Ascending aorta (tissue), 2 donors: ENCODE data around the gene TBK1. TPM values are rescaled to one million over a fixed set of nuclear protein-coding genes. Genes with fewer than 3 reads are reported as not detected.

Source experiments
- DNase-seq, 2 donors: peaks; one replicate each; pipeline ENCODE4 v3.0.0-alpha.2; 2019; ENCODE audit warnings: low spot score in 2 of 2
- H3K27ac ChIP-seq, 2 donors: fragments of 200-600 bp; sonication (generic); one replicate each; pipeline ENCODE4 v1.5.1; 2016 to 2017; ENCODE audit warnings: mild to moderate bottlenecking in 1 of 2
- H3K27me3 ChIP-seq: fragments of 200-600 bp; sonication (generic); one replicate; pipeline ENCODE4 v1.5.1; 2017
- H3K36me3 ChIP-seq, 2 donors: fragments of 200-600 bp; sonication (generic); one replicate each; pipeline ENCODE4 v1.5.1; 2016
- H3K4me1 ChIP-seq, 2 donors: fragments of 200-600 bp; sonication (generic); one replicate each; pipeline ENCODE4 v1.5.1; 2016 to 2017; ENCODE audit warnings: mild to moderate bottlenecking in 1 of 2
- H3K4me3 ChIP-seq, 2 donors: fragments of 200-600 bp; sonication (generic); one replicate each; pipeline ENCODE4 v1.5.1; 2016 to 2017; ENCODE audit warnings: mild to moderate bottlenecking in 1 of 2
- H3K9me3 ChIP-seq, 2 donors: fragments of 200-600 bp; sonication (generic); one replicate each; pipeline ENCODE4 v1.5.1; 2016
- CTCF ChIP-seq, 3 experiments: fragments of 200-600 bp in 2 of 3; fragments of 450-650 bp in 1 of 3; sonication (generic) in 2 of 3; IDR thresholded peaks; one replicate each; pipeline ENCODE4 v1.5.1; 2016 to 2019; ENCODE audit warnings: antibody characterized with exemption in 3 of 3, mild to moderate bottlenecking in 1 of 3, moderate library complexity in 1 of 3
- intact Hi-C: fragments of 100-400 bp; cut with DNase I; formaldehyde crosslinking; loops from one replicate; pipeline ENCODE4 v1.15.1; 2023
- total RNA-seq: library from RNA; depleted of rRNA; stranded (reverse); fragments of >200 nt; gene quantifications from one replicate; pipeline ENCODE4 v1.1.0, GENCODE V29; 2016

Gene TBK1
- total RNA-seq, 1 donor from 2014 or later, result 3.9 TPM

- Histone ChIP-seq H3K27ac (no peak overlapping the region), H3K9me3 (no peaks in the 10 kb centered on the region), H3K36me3 (peaks cover 80 to 96% of the 10 kb centered on the region in 2 donors), H3K4me1 (no peaks in the 10 kb centered on the region), H3K27me3 (no peaks in the 10 kb centered on the region), H3K4me3 (no peak overlapping the region)
- intact Hi-C loops, result no loop called here
- TF ChIP-seq CTCF (IDR thresholded peaks at IDR 0.05), result no peak
- no peak for DNase-seq
Observed at GRCh38 chr12:64419696-64420095, 32.2 kb upstream of the TBK1 start.

- no peak for DNase-seq
- peaks cover 81 to 92% of the 10 kb centered on the region in 2 donors for H3K36me3 ChIP-seq
- intact Hi-C loops, result no loop called here
- no peaks in the 10 kb centered on the region for H3K9me3 ChIP-seq
- no peaks in the 10 kb centered on the region for H3K27me3 ChIP-seq
- no peaks in the 10 kb centered on the region for H3K4me1 ChIP-seq
- TF ChIP-seq CTCF (IDR thresholded peaks at IDR 0.05), result no peak
- H3K4me3 ChIP-seq, result no peak overlapping the region
- no peak overlapping the region for H3K27ac ChIP-seq
Observed at GRCh38 chr12:64427988-64428387, 23.9 kb upstream of the TBK1 start.

GRCh38 chr12:64428956-64429355 is 23.0 kb upstream of the TBK1 start:
- DNase-seq, result no peak
- intact Hi-C loops, result no loop called here
- Histone ChIP-seq H3K27me3 (no peaks in the 10 kb centered on the region), H3K4me3 (no peak overlapping the region), H3K36me3 (peaks cover 81 to 94% of the 10 kb centered on the region in 2 donors), H3K27ac (no peak overlapping the region), H3K4me1 (no peaks in the 10 kb centered on the region), H3K9me3 (no peaks in the 10 kb centered on the region)
- no peak for TF ChIP-seq CTCF (IDR thresholded peaks at IDR 0.05)

- no peak for TF ChIP-seq CTCF (IDR thresholded peaks at IDR 0.05)
- H3K4me3 ChIP-seq, result no peak overlapping the region
- no peak overlapping the region for H3K27ac ChIP-seq
- DNase-seq, result no peak
- H3K4me1 ChIP-seq, result no peaks in the 10 kb centered on the region
- intact Hi-C loops, result no loop called here
- H3K36me3 ChIP-seq, result peaks cover 72 to 94% of the 10 kb centered on the region in 2 donors
- H3K9me3 ChIP-seq, result no peaks in the 10 kb centered on the region
- H3K27me3 ChIP-seq, result no peaks in the 10 kb centered on the region
Observed at GRCh38 chr12:64430886-64431285, 21.0 kb upstream of the TBK1 start.

- Histone ChIP-seq H3K36me3 (peaks cover 73 to 94% of the 10 kb centered on the region in 2 donors), H3K27ac (no peak overlapping the region), H3K4me1 (no peaks in the 10 kb centered on the region), H3K27me3 (no peaks in the 10 kb centered on the region), H3K9me3 (no peaks in the 10 kb centered on the region), H3K4me3 (no peak overlapping the region)
- DNase-seq, result no peak
- intact Hi-C loops, result no loop called here
- no peak for TF ChIP-seq CTCF (IDR thresholded peaks at IDR 0.05)
Observed at GRCh38 chr12:64431791-64432190, 20.1 kb upstream of the TBK1 start.

- DNase-seq, result no peak
- Histone ChIP-seq H3K4me1 (no peaks in the 10 kb centered on the region), H3K4me3 (no peak overlapping the region), H3K27me3 (no peaks in the 10 kb centered on the region), H3K27ac (no peak overlapping the region), H3K36me3 (peaks cover 71 to 100% of the 10 kb centered on the region in 2 donors), H3K9me3 (no peaks in the 10 kb centered on the region)
- no peak for TF ChIP-seq CTCF (IDR thresholded peaks at IDR 0.05)
- intact Hi-C loops, result no loop called here
Observed at GRCh38 chr12:64433915-64434314, 18.0 kb upstream of the TBK1 start.
